ENCODE data around the gene AS3MT.

Gene AS3MT

DNA sequence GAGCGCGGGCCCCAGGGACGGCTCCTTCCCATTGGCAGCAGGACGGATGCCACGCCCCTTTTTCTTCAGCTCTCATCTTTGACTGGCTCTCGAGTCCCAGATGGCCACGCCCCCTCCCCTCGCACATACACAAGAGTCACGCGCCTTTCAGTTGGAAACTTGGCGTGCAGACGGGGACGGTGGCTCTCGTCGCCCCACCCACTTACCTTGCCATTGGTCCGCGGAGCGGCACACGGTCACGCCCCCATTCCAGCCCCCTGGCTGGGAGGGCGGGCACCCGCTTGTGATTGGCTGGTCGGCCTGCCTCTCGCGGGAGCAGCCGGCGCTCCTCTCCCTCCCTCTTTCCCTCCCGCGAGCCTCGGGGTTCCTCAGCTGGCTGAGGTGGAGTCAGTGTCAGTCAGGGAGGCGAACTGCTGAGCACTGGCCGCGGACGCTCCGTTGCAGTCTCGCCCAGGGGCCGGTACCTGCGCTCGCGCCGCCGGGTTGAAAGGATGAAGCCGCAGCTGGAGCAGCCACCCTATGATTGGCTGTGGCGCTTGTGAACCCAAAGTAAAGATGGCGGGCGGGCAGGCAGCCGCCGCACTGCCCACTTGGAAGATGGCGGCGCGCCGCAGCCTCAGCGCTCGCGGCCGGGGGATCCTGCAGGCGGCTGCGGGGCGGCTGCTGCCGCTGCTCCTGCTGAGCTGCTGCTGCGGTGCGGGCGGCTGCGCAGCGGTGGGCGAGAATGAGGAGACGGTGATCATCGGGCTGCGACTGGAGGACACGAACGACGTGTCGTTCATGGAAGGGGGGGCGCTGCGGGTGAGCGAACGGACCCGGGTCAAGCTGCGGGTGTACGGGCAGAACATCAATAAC is 48.9 kb downstream of the AS3MT start, which contains the start of gene CNNM2 (continued):
- TF ChIP-seq, protein P1, sequence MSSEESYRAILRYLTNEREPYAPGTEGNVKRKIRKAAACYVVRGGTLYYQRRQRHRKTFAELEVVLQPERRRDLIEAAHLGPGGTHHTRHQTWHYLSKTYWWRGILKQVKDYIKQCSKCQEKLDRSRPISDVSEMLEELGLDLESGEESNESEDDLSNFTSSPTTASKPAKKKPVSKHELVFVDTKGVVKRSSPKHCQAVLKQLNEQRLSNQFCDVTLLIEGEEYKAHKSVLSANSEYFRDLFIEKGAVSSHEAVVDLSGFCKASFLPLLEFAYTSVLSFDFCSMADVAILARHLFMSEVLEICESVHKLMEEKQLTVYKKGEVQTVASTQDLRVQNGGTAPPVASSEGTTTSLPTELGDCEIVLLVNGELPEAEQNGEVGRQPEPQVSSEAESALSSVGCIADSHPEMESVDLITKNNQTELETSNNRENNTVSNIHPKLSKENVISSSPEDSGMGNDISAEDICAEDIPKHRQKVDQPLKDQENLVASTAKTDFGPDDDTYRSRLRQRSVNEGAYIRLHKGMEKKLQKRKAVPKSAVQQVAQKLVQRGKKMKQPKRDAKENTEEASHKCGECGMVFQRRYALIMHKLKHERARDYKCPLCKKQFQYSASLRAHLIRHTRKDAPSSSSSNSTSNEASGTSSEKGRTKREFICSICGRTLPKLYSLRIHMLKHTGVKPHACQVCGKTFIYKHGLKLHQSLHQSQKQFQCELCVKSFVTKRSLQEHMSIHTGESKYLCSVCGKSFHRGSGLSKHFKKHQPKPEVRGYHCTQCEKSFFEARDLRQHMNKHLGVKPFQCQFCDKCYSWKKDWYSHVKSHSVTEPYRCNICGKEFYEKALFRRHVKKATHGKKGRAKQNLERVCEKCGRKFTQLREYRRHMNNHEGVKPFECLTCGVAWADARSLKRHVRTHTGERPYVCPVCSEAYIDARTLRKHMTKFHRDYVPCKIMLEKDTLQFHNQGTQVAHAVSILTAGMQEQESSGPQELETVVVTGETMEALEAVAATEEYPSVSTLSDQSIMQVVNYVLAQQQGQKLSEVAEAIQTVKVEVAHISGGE (tag by site-specific recombination; conservative IDR thresholded peaks at IDR 0.05; ENCODE audit: low read depth): no peak
- TF ChIP-seq PATZ1 (tag by site-specific recombination; IDR thresholded peaks at IDR 0.05): peak; percentile 35
- peak; percentile 99 for TF ChIP-seq ZNF394 (tag by site-specific recombination; IDR thresholded peaks at IDR 0.05; ENCODE audit: borderline replicate concordance)
- TF ChIP-seq ZNF558 (tag by site-specific recombination; IDR thresholded peaks at IDR 0.05): no peak
- TF ChIP-seq KLF8 (tag by site-specific recombination; IDR thresholded peaks at IDR 0.05): peak; percentile 42; the same call in 1 of the 2 replicates

- CTCF ChIA-PET: interaction anchor here (0.8 to 4.1 kb wide), 7 partner anchors 70 to 1364 kb away, joined by 3 to 57 read pairs (median 10); no protein-coding TSS in a partner anchor
- peaks cover 6% of the 10 kb centered on the region; the same call in 1 of the 2 replicates for H3K4me1 ChIP-seq (ENCODE audit: control insufficient read depth, insufficient read depth, low read length)
- peak overlapping the region; percentile 98 for H3K4me3 ChIP-seq (ENCODE audit: low read depth, low read length)
- H3K27ac ChIP-seq (ENCODE audit: extremely low read depth, low read depth, low read length): peak overlapping the region; percentile 84
- POLR2A ChIA-PET: interaction anchor here (1.3 to 1.7 kb wide), 6 partner anchors 19 to 359 kb away, joined by 3 to 7 read pairs (median 4); partner anchors contain the start of genes ARL3, CYP17A1, INA and SFXN2
- H3K9me3 ChIP-seq (ENCODE audit: control insufficient read depth, insufficient read depth, low read depth, low read length): no peaks in the 10 kb centered on the region
- no peaks in the 10 kb centered on the region for H3K36me3 ChIP-seq (ENCODE audit: control insufficient read depth in 2 of 2, insufficient read depth in 1 of 2, low read length in 2 of 2)
- TF ChIP-seq PATZ1 (tag by site-specific recombination; IDR thresholded peaks at IDR 0.05) (0 out of 2 replicates have a peak, but pooled peaks have one; percentile 30), ZNF473 (tag by site-specific recombination; IDR thresholded peaks at IDR 0.05) (no peak), OVOL3 (tag by site-specific recombination; IDR thresholded peaks at IDR 0.05) (no peak), ZNF623 (tag by site-specific recombination; IDR thresholded peaks at IDR 0.05) (no peak), ZFP69B (tag by site-specific recombination; IDR thresholded peaks at IDR 0.05) (no peak), SCRT2 (tag by site-specific recombination; IDR thresholded peaks at IDR 0.05) (no peak), ZNF561 (tag by site-specific recombination; IDR thresholded peaks at IDR 0.05; ENCODE audit: borderline replicate concordance) (no peak), TCF7L2 (IDR thresholded peaks at IDR 0.05; ENCODE audit: borderline replicate concordance, low read depth, low read length) (no peak), ZNF292 (tag by site-specific recombination; IDR thresholded peaks at IDR 0.05; ENCODE audit: borderline replicate concordance, low read depth) (no peak), GLIS2 (tag by site-specific recombination; IDR thresholded peaks at IDR 0.05) (peak; percentile 77), KLF16 (tag by site-specific recombination; IDR thresholded peaks at IDR 0.05) (no peak), ZNF571 (tag by site-specific recombination; IDR thresholded peaks at IDR 0.05) (no peak), ZNF146 (tag by site-specific recombination; IDR thresholded peaks at IDR 0.05) (no peak), IKZF3 (tag by site-specific recombination; IDR thresholded peaks at IDR 0.05) (no peak), GLIS1 (tag by site-specific recombination; IDR thresholded peaks at IDR 0.05) (peak; percentile 75)
- TF ChIP-seq, protein P2, sequence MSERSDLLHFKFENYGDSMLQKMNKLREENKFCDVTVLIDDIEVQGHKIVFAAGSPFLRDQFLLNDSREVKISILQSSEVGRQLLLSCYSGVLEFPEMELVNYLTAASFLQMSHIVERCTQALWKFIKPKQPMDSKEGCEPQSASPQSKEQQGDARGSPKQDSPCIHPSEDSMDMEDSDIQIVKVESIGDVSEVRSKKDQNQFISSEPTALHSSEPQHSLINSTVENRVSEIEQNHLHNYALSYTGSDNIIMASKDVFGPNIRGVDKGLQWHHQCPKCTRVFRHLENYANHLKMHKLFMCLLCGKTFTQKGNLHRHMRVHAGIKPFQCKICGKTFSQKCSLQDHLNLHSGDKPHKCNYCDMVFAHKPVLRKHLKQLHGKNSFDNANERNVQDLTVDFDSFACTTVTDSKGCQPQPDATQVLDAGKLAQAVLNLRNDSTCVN (tag by site-specific recombination; optimal IDR thresholded peaks at IDR 0.05): no peak
Measured at GRCh38 chr10:102918817-102919245, 49.6 kb downstream of the AS3MT start.
